GM18907 (cell line): ENCODE data around the gene METTL16.
"Not testable (repeated sequence)": the region's sequence is repeated elsewhere in the genome, so short reads cannot be mapped to it uniquely, and the experiment has no call there.

Experiments
- ATAC-seq: cut with Tn5 transposase; IDR thresholded peaks from one replicate; pipeline ENCODE4 v1.9.1; 2021; ENCODE audit warnings: mild to moderate bottlenecking, moderate library complexity; ENCODE audit not compliant: unreplicated experiment

METTL16 gene

GRCh38 chr17:2511462-2512369 lies at the start of gene METTL16:
Gene METTL16, minus strand, starts transcription at chr17:2511888. Its CDS starts 9,557 bp downstream, at chr17:2502331.
- ATAC-seq, result peak; percentile 94

- ATAC-seq, result no peak
Measured at GRCh38 chr17:2560658-2561057, 49.0 kb upstream of the METTL16 start.

GRCh38 chr17:2551928-2552327 lies 40.2 kb upstream of the METTL16 start:
- no peak for ATAC-seq

GRCh38 chr17:2551493-2551892 lies 39.8 kb upstream of the METTL16 start:
- ATAC-seq, result no peak

GRCh38 chr17:2549392-2550211 lies 37.9 kb upstream of the METTL16 start:
- ATAC-seq, result no peak

- not testable (repeated sequence) for ATAC-seq
Measured at GRCh38 chr17:2548026-2548425, 36.3 kb upstream of the METTL16 start.

GRCh38 chr17:2547176-2547575 lies 35.5 kb upstream of the METTL16 start:
- ATAC-seq, result no peak

- no peak for ATAC-seq
Measured at GRCh38 chr17:2545393-2545792, 33.7 kb upstream of the METTL16 start.

- ATAC-seq, result no peak
Measured at GRCh38 chr17:2542456-2542855, 30.8 kb upstream of the METTL16 start.

- ATAC-seq, result no peak
Measured at GRCh38 chr17:2542056-2542455, 30.4 kb upstream of the METTL16 start.

- ATAC-seq, result not testable (repeated sequence)
Measured at GRCh38 chr17:2537579-2537978, 25.9 kb upstream of the METTL16 start.

- no peak for ATAC-seq
Measured at GRCh38 chr17:2532146-2532720, 20.5 kb upstream of the METTL16 start.

GRCh38 chr17:2531243-2531954 lies 19.7 kb upstream of the METTL16 start:
- not testable (repeated sequence) for ATAC-seq

GRCh38 chr17:2521775-2522410 lies 10.2 kb upstream of the METTL16 start:
- not testable (repeated sequence) for ATAC-seq

- no peak for ATAC-seq
Measured at GRCh38 chr17:2521257-2521656, 9.6 kb upstream of the METTL16 start.

GRCh38 chr17:2517539-2517938 lies 5.9 kb upstream of the METTL16 start:
- no peak for ATAC-seq

- no peak for ATAC-seq
Measured at GRCh38 chr17:2511138-2511461, 588 bp downstream of the METTL16 start.

- ATAC-seq, result no peak
Measured at GRCh38 chr17:2510559-2510958, 1.1 kb downstream of the METTL16 start.

GRCh38 chr17:2508035-2508434 lies 3.7 kb downstream of the METTL16 start:
- ATAC-seq, result no peak

GRCh38 chr17:2507015-2507414 lies 4.7 kb downstream of the METTL16 start:
- ATAC-seq, result not testable (repeated sequence)
